Liver (tissue), 3 donors: ENCODE data around the gene ENOX1.

ENCODE experiments used
- ATF3 ChIP-seq: IDR thresholded peaks from 2 replicates; pipeline ENCODE4 v1.6.1; 2016; ENCODE audit warnings: antibody characterized with exemption
- CTCF ChIP-seq: fragments of 150-350 bp; IDR thresholded peaks from 2 replicates; pipeline ENCODE4 v1.5.1; 2017; ENCODE audit warnings: improper control_type of control experiment, low read depth, low read length; ENCODE audit not compliant: missing input control
- EGR1 ChIP-seq, 2 donors: IDR thresholded peaks; 2 replicates each; pipeline ENCODE4 v1.6.1; 2016 to 2018; ENCODE audit warnings: antibody characterized with exemption in 2 of 2, low read depth in 2 of 2
- FOXA1 ChIP-seq: IDR thresholded peaks from 2 replicates; pipeline ENCODE4 v1.6.1; 2016; ENCODE audit warnings: antibody characterized with exemption
- GABPA ChIP-seq, 2 donors: IDR thresholded peaks in 1 of 2; conservative IDR thresholded peaks in 1 of 2; 2 replicates each; pipeline ENCODE4 v1.6.1; 2016; ENCODE audit warnings: antibody characterized with exemption in 2 of 2, mild to moderate bottlenecking in 1 of 2, moderate library complexity in 1 of 2
- JUND ChIP-seq, 2 donors: IDR thresholded peaks; 2 replicates each; pipeline ENCODE4 v1.6.1; 2016; ENCODE audit warnings: antibody characterized with exemption in 2 of 2
- RAD21 ChIP-seq, 2 donors: IDR thresholded peaks; 2 replicates each; pipeline ENCODE4 v1.6.1; 2016; ENCODE audit warnings: antibody characterized with exemption in 2 of 2, mild to moderate bottlenecking in 2 of 2
- REST ChIP-seq: IDR thresholded peaks from 2 replicates; pipeline ENCODE4 v1.6.1; 2016; ENCODE audit warnings: antibody characterized with exemption, mild to moderate bottlenecking
- SP1 ChIP-seq: IDR thresholded peaks from 2 replicates; pipeline ENCODE4 v1.6.1; 2018; ENCODE audit warnings: antibody characterized with exemption, mild to moderate bottlenecking
- YY1 ChIP-seq: IDR thresholded peaks from 2 replicates; pipeline ENCODE4 v1.6.1; 2016; ENCODE audit warnings: antibody characterized with exemption, mild to moderate bottlenecking
- ZBTB33 ChIP-seq: IDR thresholded peaks from 2 replicates; pipeline ENCODE4 v1.6.1; 2016; ENCODE audit warnings: antibody characterized with exemption
- donor health status: healthy.
- donor health status: healthy.

- TF ChIP-seq CTCF (no peak), YY1 (no peak), FOXA1 (no peak), GABPA (IDR thresholded peaks at IDR 0.05 in 1 of 2, conservative IDR thresholded peaks at IDR 0.05 in 1 of 2) (no peak), EGR1 (IDR thresholded peaks at IDR 0.05; ENCODE audit: low read depth in 2 of 2) (no peak), SP1 (no peak), JUND (IDR thresholded peaks at IDR 0.05) (no peak), ATF3 (no peak), RAD21 (IDR thresholded peaks at IDR 0.05) (no peak), REST (no peak), ZBTB33 (no peak)
Measured at GRCh38 chr13:43297967-43298678, 488.6 kb downstream of the ENOX1 start.
